ENCODE measurements around the gene C3orf20.
A peak's percentile ranks its signal among the peaks of the same experiment; 100 is the strongest.
"Not testable (repeated sequence)": the region's sequence is repeated elsewhere in the genome, so short reads cannot be mapped to it uniquely, and the experiment has no call there.

The C3orf20 gene

DNA sequence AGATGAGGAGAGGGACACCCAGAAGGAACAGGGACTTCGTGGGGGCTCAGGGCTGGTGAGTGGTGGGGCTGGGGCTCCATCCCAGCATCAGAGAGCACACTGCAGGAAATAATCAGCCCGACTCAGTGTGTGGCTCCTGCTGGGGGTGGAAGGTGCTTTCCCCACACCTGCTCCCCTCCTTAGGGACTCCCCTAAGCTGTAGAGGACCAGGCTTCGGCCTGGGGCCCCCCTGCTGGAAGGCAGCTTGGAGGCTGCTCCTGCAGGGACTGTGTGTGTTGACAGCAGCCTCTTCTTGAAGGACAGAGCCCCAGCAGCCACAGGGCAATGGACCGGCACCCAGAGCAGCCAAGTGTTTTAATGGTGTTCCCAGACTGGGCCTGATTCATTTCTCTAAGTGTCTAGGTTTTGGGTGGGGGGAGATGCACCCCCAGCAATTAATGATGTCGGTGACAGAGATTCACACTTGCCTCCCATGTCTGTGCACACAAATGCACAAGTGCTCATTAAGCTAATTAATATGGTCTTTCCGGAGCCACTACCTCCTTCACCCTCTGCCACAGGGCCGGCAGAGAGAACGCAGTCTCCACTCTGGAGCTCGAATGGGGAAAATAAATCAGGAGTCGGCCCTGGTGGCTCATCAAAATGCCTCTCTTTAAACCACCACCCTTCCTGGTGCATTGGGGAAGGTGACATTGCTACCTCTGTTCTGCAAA lies 126.9 kb downstream of the C3orf20 start:
- no peak for DNase-seq

DNA sequence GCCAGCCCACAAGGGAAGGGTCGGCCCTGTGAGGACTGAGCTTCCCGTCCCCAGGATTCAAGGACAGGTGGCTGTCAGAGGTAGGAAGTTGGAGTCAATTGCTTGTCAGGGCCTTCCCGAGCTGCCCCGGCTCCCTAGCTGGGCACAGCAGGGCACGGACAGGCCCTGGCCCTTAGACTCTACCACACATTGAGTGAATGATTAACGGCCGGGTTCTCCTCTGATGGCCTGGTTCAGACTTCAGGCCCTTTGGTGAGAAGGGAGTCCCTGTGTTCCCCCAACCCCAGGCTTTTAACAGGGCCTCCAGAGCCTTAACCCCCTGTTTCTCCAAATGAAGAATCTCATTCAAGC lies 127.4 kb downstream of the C3orf20 start:
- no peak for DNase-seq

DNA sequence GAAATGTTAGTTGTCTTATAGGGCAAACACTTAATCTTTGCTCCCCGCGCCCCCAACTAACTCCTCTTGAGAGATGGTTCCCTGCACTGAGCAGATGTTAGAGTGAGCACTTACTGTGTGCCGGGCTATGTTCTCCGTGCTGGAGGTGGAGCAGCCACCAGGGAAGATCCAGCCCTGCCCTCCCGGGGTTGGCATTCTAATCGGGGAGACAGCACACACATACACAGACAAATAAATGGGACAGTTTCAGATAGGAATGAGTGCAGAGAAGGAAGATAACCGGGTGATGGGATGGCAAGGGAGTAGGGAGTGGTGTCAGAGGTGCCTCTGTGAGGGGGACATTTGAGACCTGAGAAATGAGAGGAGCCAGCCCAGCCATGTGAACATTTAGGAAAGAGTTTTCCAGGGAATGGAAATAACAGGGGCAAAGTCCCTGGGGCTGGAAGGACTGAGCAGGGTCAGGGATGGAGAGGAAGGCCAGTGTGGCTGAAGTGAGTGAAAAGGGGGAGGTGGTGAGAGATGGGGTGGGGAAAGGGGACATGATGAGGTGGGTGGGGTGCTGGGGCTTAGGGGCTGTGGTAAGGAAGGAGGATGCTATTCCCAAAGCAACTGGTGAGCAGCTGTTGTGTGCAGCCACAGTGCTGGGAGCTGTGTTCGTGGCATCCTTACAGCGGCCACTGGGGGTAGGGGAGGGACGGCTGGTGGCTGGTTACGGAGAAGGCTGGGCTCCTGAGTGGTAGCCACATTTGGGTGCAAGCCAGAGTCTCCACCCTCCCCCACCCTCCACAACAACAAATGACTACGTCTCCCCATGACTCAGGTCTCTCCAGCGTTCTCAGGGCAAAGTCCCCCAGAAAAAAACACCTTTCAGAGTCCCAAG lies 128.4 kb downstream of the C3orf20 start:
- no peak for DNase-seq

DNA sequence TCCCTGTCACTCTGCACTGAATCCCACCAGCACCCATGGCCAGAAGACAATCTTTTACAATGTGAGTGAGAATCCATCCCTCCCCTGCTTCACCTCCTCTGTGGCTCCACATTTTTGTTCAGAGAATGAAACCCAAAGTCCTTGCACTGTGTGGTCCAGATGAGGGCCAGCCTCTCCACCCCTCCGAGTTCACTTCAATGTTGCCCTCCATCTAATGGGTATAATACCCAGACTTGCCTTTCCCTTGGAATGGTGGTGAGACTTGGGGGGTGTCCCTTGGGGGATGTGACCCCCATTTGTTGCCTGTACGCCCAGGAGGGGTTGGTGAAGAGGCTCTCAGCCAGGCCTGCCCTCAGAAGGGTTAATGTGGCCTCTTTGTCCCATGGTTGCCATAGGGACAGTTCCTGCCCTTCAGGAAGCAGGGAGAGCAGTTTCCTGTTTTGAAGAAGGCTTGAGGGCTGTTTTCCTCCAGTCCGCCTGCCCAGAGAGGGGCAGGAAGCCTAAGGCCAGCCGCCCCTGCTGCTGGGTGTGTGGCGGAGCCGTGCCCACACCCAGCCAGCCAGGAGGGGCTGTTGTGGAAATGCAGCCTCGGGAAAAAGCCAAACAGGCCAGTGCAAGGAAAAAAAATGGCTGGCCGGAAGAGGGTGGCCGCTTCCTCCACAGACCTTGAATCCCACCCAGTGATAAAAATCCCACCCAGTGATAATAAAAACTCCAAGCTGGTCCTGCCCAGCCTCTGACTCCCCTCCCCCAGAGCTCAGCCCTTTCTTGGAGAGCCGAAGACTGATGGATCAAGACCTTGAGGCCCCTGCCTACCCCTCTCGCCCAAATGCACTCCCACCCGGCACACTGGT lies 129.3 kb downstream of the C3orf20 start:
- no peak for DNase-seq

DNA sequence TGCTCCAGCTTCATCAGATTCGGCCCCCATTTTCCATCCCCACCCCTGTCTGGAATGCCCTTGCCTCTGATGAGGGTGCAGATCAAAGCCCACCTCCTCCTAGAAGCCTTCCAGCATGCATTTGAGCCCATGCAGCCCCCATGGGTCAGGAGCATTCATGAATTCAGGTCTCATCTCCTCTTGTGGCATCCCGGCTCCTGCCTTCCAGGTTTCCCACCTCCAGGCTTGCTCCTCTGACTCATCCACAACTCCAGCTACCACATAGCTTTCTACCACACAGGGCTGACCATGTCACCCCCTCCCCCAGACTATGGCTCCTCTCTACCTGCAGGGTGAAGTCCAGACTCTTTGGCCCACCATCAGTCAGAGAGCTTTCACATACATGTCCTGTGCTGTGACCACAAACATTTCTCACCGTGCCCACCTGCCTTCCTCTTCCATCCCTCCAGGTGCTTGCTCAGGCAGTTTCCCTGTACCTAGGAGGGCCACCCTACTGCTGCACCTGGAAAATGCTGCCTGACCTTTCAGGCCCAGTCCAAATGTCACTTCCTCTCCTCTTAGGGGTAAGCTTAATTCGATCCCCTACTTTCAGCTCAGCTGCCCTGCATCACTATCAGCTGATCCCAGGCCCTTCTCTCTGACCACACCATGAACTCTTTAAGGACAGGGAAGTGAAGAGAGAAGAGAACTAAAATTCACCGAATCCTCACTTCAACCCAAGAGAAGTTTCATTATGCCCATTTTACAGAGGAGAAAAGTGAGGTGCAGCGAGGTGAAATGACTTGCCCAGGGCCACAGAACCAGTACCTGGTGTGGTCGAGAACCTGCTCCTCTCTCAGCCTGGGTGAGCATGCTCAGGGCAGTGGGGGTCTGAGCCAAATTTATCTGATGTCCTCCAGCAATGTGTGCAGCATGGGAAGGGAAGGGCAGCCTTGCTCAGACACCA lies 130.2 kb downstream of the C3orf20 start:
- no peak for DNase-seq

DNA sequence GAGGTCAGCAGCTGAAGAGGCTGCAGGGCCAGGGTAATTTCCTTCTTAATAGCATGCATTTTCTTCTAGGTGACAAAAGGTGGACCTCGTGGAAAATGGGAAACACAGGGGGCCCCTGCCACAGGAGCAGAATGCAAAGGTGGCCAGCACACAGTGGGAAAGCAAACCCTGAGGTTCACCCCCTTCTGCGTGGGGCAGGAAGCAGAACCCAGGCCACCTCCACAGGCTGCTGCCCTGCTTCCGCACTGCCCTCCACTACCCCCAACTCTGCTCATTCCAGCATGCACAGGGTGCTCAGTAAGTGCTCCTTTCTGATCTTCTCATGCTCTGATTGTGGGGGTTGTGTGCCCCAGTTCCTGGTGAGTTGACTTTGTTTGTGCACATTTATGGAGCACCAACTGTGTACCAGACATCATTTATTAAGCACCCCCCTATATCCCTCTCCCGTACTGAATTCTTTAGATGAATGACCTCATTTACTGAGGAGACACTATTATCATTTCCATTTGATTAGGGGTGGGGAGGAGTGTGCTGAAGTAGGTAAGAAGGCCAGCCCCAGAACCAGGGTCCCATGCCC lies 131.1 kb downstream of the C3orf20 start:
- no peak for DNase-seq

DNA sequence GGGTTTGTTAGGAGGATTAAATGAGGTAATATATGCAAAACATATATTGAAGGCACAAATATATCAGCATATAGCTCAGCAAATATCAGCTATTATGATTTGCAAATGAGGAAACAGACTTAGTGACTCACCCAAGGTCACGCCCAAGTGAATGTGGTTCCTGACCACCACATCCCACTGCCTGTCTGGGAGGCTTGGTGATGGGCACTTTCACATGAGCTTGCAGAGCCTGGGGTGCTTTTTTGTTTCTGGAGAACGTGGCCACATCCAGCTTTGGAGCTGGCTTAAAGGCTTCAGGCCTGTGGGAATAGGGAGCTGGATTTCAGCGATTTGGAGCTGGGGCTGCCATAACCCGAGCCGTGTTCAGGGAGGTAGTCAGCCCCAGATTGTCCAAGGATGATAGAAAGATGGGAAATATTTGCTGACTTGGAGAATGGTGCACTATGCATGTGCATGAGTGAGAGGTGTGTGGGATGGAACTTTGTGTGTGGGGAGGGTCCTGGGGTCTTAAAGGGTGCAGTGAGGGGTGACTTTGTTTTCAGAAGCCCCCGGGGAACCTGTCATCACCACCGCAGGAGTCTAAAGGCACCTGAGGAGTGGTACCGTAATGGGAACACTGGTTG lies 131.8 kb downstream of the C3orf20 start:
- DNase-seq = peak in 1 of 2 donors; percentile 45

DNA sequence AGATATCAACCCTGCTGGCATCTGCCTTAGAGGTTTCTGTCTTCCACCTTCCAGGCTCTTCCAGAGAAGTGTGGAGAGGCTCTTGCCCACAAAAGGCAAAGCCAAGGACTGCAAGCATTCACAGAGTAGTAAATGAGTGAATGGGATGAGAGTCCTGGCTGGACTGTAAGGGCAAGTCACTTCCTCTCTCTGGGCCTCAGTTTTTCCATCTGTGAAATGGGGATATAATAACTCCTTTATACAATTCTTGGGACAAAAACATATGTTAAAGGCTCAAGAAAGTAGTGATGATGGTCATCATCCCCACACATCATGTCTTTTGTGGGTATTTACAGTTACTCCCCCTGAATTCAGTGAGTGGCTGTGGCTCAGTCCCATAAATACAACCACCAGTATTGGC lies 133.1 kb downstream of the C3orf20 start:
- no peak for DNase-seq

DNA sequence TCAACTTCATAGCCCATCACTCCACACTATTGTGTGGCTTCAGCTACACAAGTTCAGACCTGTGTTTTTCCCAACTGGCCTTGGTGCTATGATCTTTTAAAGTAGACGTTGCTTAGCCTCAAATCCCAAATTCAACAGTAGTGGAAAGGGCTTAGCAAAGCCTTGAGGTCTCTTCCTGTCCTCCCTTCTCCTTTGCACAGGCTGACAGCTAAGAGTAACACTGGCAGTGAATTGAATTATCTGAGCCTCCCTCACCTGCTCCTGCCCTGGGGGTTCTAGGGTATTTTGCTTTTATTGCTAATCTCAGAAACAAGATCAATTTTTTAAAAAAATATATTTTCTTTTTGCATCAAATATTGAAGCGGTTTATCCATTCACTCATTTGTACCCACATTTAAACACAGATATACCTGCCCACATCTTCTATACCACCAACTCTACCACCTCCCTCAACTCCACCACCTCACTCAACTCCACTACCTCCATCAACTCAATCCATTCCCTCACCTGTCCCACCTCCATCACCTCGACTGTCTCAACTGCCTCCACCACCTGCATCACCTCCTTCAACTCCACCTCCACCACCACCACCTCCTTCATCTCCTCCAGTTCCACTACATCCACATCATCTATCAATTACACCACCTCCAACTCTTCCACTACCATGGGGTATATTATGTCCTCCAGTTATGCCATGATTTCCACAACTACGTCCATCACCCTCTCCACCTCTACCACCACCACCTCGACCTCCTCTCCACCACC lies 133.7 kb downstream of the C3orf20 start:
- no peak for DNase-seq

DNA sequence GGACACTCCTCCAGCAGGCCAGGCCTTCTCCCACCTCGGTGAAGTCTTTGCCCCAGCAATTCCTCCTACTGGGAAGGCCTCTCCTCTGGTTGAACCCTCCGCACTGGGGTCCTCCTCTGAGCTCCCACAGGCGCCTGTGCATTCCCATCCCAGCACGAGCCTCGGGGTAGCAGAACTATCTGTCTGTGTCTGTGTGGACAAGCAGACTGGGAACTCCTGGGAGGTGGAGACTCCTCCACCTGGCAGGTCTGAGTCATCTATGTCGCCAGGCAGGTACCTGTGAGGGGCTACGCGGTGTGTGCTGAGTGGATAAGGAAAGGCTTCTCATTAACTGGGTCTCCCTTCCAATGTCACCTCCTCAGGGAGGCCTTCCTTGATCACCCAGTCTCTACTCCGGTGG lies 134.7 kb downstream of the C3orf20 start:
- DNase-seq = not testable (repeated sequence)

DNA sequence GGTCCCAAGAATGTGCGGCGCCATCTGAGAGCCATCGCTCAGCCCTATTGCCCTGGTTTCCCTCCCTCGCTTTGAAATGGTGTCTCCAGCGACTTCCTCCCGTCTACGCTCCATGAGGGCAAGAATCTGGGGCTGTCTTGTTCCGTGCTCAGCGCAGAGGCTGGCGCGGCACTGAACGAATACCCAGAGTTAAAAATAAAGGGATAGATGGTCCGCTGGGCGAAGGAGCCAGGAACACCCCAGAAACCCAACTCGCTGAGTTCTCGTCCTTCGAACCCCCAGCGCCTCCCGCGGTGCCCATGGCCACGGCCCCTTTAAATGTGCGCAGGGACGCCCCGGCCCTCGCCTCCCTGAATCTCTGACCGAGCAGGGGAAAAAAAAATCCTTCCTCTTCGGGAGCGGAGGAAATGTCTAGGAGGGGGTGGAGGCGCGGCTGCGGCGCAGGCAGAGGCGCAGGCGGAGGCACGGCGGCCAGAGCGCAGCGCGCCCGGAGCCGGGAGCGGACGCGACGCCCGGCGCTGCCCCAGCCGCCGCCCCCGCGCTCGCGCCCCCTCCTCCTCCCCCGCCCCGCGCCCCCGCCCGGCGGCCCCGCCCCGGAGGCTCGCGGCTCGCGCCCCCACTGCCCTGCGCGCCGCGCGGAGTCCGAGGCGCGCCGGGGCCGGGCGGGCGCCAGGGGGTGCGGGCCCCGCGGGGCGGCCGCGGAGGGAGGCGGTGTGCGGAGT lies 135.3 kb downstream of the C3orf20 start:
- DNase-seq = no peak

DNA sequence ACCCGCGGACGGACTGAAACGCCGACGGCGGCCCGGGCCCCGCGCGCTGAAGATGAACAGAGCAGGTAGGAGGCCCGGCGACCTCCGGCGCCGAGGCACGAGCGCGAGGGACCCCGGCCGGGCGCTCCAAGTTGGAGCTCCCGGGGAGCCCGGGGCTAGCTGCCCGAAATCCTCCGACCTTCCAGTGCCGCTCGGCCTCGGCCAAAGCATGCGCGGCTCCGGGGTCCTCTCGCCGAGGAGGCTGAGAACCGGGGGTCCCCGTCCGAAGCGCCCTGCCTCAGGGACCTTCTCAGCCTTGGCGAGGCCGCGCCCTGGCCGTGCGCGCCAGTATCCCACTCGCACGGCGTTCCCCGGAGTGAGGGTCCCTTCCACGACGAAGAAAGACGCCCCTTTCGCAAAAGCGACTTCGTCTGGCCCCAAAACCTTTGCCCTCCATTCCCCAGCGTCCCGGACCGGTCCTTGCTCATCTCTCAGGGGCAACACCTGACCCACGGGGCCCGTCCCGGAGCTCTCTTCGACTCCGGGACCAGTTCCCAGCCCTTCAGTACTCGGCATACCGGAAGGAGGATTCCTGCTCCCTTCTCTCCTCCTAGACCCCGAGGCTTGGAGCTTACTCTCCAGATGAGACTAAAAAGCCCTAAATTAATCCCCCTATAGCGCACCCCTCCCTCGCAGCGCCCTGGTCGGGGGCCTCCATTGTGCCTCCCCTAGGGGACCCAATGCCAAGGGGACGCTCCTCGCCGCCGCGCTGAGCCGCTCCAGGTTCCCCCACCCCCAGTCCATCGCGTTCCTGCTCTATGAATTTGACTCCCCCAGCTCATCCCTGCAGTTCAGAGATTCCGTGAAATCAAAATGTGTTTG lies 136.1 kb downstream of the C3orf20 start:
- no peak for DNase-seq

DNA sequence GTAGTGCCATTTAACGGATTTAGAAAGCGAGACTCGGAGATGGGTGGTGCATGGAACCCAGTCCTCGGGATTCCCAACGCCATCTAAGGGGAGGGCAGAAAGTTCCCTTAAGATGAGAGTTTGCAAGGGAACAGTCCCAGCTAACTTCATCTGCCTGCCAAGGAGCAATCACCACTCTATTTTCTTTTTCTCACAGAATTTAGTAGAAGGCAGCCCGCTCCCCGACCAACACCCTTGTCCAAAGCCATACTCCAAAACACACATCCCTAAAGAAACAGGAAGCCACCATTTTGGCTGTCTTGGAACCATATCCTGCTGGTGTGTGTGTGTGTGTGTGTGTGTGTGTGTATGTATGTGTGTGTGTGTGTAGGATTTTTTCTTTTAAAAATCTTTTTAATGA lies 136.7 kb downstream of the C3orf20 start:
- DNase-seq = no peak

DNA sequence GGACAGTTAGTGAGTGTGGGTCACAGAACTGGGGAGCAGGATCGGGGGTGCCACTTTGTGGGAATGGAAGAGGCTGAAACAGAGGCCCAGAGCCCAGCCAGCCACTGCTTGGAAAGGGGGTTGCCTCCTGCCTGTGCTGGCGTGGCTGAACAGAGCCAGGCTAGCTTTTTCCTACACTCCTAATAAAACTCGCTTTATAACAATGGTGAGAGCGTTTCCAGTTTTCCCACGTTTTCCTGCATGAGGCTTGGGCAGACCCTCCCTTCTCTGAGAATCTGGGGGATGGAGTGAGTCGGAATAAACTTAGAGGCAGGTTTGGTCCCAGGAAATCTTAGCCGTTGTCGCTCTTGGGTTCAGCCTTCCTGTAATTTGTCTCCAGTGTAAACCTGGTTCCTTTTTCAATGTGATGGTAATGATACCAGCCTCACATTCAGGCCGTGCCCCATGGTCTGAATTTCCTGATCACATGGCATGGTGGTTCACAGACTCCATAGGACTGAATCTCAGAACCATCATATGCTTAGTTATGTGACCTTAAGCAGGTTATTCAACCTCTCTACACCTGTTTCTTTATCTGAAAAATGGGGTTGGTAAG lies 137.4 kb downstream of the C3orf20 start:
- no peak for DNase-seq

DNA sequence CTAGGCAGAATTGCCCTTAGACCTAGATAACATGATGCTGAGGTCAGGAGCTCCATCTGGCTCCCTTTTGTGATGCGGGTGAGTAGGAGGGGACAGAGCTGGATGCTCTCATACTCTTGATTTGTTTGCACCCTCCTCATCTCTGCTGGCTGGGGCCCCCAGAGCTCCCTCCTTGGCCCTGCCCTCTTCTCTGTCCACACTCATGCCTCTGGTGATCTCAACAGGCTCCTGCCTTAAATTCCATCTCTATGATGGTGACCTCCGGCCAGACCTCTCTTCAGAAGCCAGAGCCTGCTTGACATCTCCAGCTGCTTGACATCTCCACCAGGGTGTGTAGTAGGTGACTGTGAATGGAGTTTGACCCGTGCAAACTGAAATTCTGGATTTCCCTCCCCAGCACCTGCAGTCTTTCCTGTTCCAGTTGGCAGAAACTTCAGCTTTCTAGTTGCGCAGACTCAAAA lies 139.5 kb downstream of the C3orf20 start:
- DNase-seq = no peak

DNA sequence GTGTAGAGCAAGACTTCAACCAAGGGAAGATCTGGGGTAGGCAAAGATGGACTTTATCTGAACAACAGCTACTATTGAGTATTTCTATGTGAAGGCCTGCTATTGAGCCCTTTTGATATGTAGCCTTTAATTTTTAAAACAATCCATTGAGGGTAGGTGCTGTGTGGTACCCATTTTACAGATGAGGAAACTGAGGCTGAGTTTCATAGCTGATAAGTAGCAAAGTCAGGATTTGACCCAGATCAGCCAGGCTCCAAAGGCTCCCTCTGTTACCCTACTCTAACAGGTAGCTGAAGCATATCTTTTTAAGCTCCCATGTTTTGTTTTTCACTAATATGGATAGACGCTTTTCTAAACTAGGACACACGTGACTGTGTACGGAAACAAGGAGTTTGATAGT lies 141.4 kb downstream of the C3orf20 start:
- no peak for DNase-seq

DNA sequence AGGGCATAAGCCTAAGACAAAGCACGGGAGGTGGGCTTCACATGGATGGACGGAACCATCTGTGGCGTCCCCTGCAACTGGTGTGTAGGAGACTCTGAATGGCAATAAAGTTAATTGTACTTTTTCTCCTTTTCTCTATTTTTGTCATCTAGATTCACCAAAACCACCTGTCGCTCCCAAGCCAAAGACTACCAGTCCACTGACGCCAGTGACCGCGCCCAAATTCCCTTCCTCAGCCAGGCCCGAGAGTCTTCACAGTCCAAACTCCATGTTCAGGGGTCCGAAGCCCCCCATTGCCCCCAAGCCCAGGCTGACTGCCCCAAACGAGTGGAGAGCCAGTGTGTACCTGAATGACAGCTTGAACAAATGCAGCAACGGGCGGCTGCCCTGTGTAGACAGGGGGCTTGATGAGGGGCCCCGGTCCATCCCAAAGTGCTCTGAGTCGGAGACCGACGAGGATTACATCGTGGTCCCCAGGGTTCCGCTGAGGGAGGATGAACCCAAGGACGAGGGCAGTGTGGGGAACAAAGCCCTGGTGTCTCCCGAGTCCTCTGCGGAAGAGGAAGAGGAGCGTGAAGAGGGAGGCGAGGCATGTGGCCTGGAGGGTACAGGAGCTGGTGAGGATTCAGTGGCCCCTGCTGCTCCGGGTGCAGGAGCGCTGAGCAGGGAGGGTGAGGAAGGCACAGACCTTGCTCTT lies 144.0 kb downstream of the C3orf20 start, which contains the start of gene FGD5:
Gene FGD5 (plus strand): TSS at position 159 of the 697 bp plus-strand sequence. CDS start 110 bp downstream, at position 269.
- DNase-seq = no peak

DNA sequence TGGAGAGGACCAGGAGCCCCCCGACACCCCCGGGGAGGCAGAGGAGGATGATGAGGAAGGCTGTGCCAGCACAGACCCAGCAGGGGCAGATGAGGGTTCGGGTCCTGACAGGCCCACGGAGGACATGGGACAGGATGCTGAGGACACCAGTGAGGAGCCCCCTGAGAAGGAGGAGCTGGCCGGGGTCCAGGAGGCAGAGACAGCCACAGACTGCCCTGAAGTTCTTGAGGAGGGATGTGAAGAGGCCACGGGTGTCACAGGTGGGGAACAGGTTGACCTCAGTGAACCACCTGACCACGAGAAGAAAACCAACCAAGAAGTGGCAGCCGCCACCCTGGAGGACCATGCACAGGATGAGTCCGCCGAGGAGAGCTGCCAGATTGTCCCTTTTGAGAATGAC lies 144.7 kb downstream of the C3orf20 start:
- DNase-seq = no peak

Measured in CD4-positive, alpha-beta T cell treated with Interleukin-4 for 1 hour (primary cell).